ENCODE results near the gene ZNF280B.

DNA sequence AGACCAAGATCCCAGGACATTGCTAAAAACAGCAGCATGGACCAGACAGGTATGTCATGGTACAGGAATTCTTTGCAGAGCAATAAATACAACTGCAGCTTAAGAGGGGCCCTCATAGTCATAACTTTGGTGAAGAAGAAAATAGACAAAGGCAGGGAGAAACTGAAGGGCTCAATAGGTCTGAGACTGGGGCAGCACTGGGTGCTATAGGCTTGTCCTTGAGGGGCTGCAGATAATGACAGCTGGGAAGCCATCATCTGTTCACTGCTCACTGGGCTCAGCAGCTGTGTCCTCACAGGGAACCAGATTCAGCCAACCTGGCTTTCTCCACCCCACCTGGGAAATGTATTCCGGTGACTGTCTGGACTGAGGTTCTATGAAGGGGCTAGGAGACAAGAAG lies 68.4 kb downstream of the ZNF280B start:
- TF ChIP-seq, protein P1, sequence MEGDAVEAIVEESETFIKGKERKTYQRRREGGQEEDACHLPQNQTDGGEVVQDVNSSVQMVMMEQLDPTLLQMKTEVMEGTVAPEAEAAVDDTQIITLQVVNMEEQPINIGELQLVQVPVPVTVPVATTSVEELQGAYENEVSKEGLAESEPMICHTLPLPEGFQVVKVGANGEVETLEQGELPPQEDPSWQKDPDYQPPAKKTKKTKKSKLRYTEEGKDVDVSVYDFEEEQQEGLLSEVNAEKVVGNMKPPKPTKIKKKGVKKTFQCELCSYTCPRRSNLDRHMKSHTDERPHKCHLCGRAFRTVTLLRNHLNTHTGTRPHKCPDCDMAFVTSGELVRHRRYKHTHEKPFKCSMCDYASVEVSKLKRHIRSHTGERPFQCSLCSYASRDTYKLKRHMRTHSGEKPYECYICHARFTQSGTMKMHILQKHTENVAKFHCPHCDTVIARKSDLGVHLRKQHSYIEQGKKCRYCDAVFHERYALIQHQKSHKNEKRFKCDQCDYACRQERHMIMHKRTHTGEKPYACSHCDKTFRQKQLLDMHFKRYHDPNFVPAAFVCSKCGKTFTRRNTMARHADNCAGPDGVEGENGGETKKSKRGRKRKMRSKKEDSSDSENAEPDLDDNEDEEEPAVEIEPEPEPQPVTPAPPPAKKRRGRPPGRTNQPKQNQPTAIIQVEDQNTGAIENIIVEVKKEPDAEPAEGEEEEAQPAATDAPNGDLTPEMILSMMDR (IDR thresholded peaks at IDR 0.05 in 8 of 11, conservative IDR thresholded peaks at IDR 0.05 in 3 of 11): no peak
- TF ChIP-seq POLR2A (IDR thresholded peaks at IDR 0.05) (no peak), POLR2AphosphoS5 (IDR thresholded peaks at IDR 0.05) (no peak)

Measured in spleen (tissue), 7 donors.